ENCODE measurements around the gene SEC14L5.

GRCh38 chr16:4968879-4969483 lies 10.9 kb downstream of the SEC14L5 start:
- TF ChIP-seq CTCF (IDR thresholded peaks at IDR 0.05) = no peak
- no peak for TF ChIP-seq POLR2A (IDR thresholded peaks at IDR 0.05)
